ENCODE data around the gene ADGRB3. TPM values are rescaled to one million over a fixed set of nuclear protein-coding genes. Genes with fewer than 3 reads are reported as not detected.

ADGRB3 gene
- total and polyA plus RNA-seq, 2 donors (not counting 3 experiments of a cell fraction or from before 2014, with no cell fraction given): not detected

DNA sequence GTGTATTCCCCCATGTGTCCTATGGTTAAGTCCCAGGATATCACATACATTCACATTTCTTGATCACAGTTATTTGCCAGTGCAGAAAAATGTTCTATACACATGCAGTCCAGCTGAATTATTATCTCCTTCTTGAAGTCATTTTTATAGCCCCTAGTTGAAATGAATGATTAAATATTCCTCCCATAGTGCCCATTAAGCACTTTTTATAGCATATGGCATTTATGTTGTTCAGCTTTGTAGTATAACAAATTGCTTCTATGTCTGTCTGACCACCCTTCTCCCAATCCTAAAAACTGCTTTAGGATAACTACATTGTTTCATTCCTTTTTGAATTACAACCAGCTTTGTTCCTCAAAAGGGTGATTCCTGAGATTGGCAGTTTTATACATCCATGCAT lies 123.5 kb downstream of the ADGRB3 start:
- Histone ChIP-seq H3K4me3 (replicated peaks in 1 of 3; ENCODE audit: insufficient read depth in 1 of 3, low read depth in 1 of 3, low read length in 3 of 3) (no peak overlapping the region), H3K4me1 (ENCODE audit: control insufficient read depth, extremely low read depth, insufficient read depth, low read length) (no peaks in the 10 kb centered on the region), H2AFZ (ENCODE audit: low read depth, low read length) (no peak overlapping the region), H3K9me3 (replicated peaks; ENCODE audit: control insufficient read depth, insufficient read depth, low read length) (no peaks in the 10 kb centered on the region), H3K9me1 (replicated peaks; ENCODE audit: control insufficient read depth, extremely low read depth, insufficient read depth, low read length) (no peaks in the 10 kb centered on the region), H3K36me3 (ENCODE audit: control insufficient read depth in 2 of 2, extremely low read depth in 1 of 2, insufficient read depth in 2 of 2, low read length in 2 of 2) (no peaks in the 10 kb centered on the region), H3K4me2 (ENCODE audit: insufficient read depth, low read length) (no peak overlapping the region), H3K27ac (ENCODE audit: insufficient read depth, low read depth, low read length) (no peak overlapping the region), H3K27me3 (ENCODE audit: control insufficient read depth in 2 of 2, insufficient read depth in 2 of 2, low read length in 2 of 2) (no peaks in the 10 kb centered on the region), H3K9ac (replicated peaks; ENCODE audit: extremely low read depth, insufficient read depth, low read length) (no peak overlapping the region), H4K20me1 (replicated peaks; ENCODE audit: control insufficient read depth, extremely low read depth, insufficient read depth, low read length) (no peaks in the 10 kb centered on the region), H3K79me2 (ENCODE audit: control insufficient read depth, insufficient read depth, low read length) (no peaks in the 10 kb centered on the region)
- BruUV-seq (replicated peaks): no TSS peak
- TF ChIP-seq MYC (IDR thresholded peaks at IDR 0.05; ENCODE audit: low read depth, low read length) (no peak), GATA2 (IDR thresholded peaks at IDR 0.05; ENCODE audit: insufficient read depth, insufficient read length, low read depth, low read length) (no peak), POLR2A (IDR thresholded peaks at IDR 0.05; ENCODE audit: low read depth, low read length) (no peak), FOS (IDR thresholded peaks at IDR 0.05; ENCODE audit: borderline replicate concordance, insufficient read depth, low read length) (no peak), EZH2 (IDR thresholded peaks at IDR 0.05; ENCODE audit: borderline replicate concordance, low read depth, low read length, severe bottlenecking) (no peak), JUN (IDR thresholded peaks at IDR 0.05; ENCODE audit: borderline replicate concordance, insufficient read depth, insufficient read length, low read depth) (no peak), POLR2AphosphoS5 (IDR thresholded peaks at IDR 0.05; ENCODE audit: insufficient read depth, low read depth, low read length) (no peak), MAX (IDR thresholded peaks at IDR 0.05; ENCODE audit: insufficient read depth, insufficient read length) (no peak)
- TF ChIP-seq, protein P1, sequence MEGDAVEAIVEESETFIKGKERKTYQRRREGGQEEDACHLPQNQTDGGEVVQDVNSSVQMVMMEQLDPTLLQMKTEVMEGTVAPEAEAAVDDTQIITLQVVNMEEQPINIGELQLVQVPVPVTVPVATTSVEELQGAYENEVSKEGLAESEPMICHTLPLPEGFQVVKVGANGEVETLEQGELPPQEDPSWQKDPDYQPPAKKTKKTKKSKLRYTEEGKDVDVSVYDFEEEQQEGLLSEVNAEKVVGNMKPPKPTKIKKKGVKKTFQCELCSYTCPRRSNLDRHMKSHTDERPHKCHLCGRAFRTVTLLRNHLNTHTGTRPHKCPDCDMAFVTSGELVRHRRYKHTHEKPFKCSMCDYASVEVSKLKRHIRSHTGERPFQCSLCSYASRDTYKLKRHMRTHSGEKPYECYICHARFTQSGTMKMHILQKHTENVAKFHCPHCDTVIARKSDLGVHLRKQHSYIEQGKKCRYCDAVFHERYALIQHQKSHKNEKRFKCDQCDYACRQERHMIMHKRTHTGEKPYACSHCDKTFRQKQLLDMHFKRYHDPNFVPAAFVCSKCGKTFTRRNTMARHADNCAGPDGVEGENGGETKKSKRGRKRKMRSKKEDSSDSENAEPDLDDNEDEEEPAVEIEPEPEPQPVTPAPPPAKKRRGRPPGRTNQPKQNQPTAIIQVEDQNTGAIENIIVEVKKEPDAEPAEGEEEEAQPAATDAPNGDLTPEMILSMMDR (IDR thresholded peaks at IDR 0.05; ENCODE audit: extremely low read depth in 1 of 2, insufficient read depth in 1 of 2, low read depth in 1 of 2, low read length in 2 of 2): no peak
- no peak for FAIRE-seq
- CTCF ChIA-PET: no interaction called here
- DNase-seq (ENCODE audit: low read depth, low spot score): no peak
- POLR2A ChIA-PET: no interaction called here
- intact Hi-C loops (cut with micrococcal nuclease) (no loop called here), dilution Hi-C loops (cut with MboI; ENCODE audit: extremely low pct_ligation_motif_present, low sequenced_read_pairs) (no loop called here)
